Mesangial cell (primary cell): Measurements from ENCODE around the gene DCAKD. TPM values are rescaled to one million over a fixed set of nuclear protein-coding genes. Genes with fewer than 3 reads are reported as not detected.

ENCODE experiments used
- total RNA-seq: library from RNA; depleted of rRNA; stranded (reverse); fragments of >200 nt; gene quantifications from 2 replicates; pipeline ENCODE4 v1.2.3, GENCODE V29; 2015

The DCAKD gene, protein sequence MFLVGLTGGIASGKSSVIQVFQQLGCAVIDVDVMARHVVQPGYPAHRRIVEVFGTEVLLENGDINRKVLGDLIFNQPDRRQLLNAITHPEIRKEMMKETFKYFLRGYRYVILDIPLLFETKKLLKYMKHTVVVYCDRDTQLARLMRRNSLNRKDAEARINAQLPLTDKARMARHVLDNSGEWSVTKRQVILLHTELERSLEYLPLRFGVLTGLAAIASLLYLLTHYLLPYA
- total RNA-seq = 42.5 and 77.6 TPM in 2 replicates

GRCh38 chr17:45051060-45051719 lies at the start of gene DCAKD:
Gene DCAKD, minus strand, starts transcription at chr17:45051632. Its CDS starts 16,747 bp downstream, at chr17:45034885.

DNA sequence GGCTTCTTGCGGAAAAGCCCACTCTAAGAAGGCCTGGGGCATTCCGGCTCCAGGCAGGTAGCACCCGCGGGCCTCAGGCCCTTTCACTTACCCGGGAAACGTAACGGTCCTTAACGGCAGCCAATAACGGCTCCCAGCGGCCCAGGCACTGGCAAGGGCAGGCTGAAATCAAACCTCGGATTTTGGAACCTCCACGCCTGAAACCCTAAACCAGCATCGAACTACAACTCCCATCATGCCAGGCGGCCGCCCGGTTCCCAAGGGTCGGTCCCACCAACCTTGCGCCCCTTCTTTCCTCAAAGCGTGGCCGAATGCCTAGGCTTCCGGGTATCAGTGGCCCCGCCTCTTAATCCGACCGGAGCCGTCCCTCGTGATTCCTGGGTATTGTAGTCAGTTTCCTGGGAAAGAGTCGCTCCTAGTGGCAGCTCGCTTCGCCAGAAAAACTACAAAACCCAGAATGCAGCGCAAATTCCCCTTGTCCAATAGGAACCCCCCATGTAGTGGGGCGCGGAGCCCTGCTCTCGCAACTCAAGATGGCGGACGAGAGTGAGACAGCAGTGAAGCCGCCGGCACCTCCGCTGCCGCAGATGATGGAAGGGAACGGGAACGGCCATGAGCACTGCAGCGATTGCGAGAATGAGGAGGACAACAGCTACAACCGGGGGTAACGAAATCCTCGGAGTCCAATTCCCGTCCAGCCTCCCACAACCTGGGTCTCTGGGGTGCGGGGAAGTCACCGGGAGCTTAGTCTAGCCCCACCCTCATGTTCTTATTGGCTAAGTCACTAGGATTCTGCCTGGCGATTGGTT lies 9.6 kb upstream of the DCAKD start, which contains the start of gene NMT1:
TSS of gene NMT1 (plus strand) at position 521 of the 809 bp plus-strand sequence. CDS start at position 534, 13 bp downstream.

Other genes with a start within 250 kb of the DCAKD start
- 21.4 and 28.4 TPM in 2 replicates for gene GJC1, start 221.3 kb downstream of the DCAKD start, total RNA-seq
- not detected in 2 replicates for gene HIGD1B, start 203.7 kb downstream of the DCAKD start, total RNA-seq
- gene EFTUD2, start 152.2 kb downstream of the DCAKD start, total RNA-seq = 70.1 and 96.8 TPM in 2 replicates
- 0.38 and 0.49 TPM in 2 replicates for gene GFAP, start 136.1 kb downstream of the DCAKD start, total RNA-seq
- gene KIF18B, start 103.9 kb downstream of the DCAKD start, total RNA-seq = 2.4 and 35.8 TPM in 2 replicates
- gene C1QL1, start 83.3 kb downstream of the DCAKD start, total RNA-seq = 2.2 TPM in 1 of 2 replicates, not detected in the other
- gene NMT1, start 9.7 kb upstream of the DCAKD start, total RNA-seq = 66.0 and 69.9 TPM in 2 replicates
- gene PLCD3, start 80.9 kb upstream of the DCAKD start, total RNA-seq = 74.5 and 178 TPM in 2 replicates
- 2.9 and 10.6 TPM in 2 replicates for gene ACBD4, start 84.1 kb upstream of the DCAKD start, total RNA-seq
- 9.6 and 14.8 TPM in 2 replicates for gene HEXIM1, start 96.8 kb upstream of the DCAKD start, total RNA-seq
- 5.2 and 13.4 TPM in 2 replicates for gene HEXIM2, start 110.2 kb upstream of the DCAKD start, total RNA-seq
- gene FMNL1, start 170.3 kb upstream of the DCAKD start, total RNA-seq = 10.6 and 11.4 TPM in 2 replicates
- gene SPATA32, start 210.5 kb upstream of the DCAKD start, total RNA-seq = not detected in 2 replicates